GM21515 (cell line): Measurements from ENCODE around the gene SMIM15.
A peak's percentile ranks its signal among the peaks of the same experiment; 100 is the strongest.

Experiments used
- ATAC-seq: cut with Tn5 transposase; IDR thresholded peaks from one replicate; pipeline ENCODE4 v1.9.1; 2021; ENCODE audit not compliant: unreplicated experiment

Gene SMIM15

DNA sequence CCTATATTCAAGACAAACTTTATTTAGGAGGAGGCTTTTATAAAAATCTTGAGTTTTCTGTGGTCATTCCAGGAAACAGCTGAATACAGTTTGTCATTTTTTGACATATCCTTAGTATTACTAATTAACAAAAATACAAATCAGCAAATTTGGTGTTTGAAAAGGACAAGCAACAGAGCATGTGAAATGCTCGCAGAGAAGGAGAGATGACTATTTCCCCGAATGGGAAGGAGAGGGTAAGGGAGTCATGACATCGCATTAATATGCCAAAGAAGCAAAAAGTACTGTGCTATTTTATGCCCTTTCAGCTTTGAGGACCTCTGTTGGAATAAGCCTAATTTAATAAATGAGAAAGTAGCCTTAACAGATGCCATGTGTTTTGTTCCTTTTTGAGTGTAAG, 1.8 kb downstream of the SMIM15 start:
- no peak for ATAC-seq

DNA sequence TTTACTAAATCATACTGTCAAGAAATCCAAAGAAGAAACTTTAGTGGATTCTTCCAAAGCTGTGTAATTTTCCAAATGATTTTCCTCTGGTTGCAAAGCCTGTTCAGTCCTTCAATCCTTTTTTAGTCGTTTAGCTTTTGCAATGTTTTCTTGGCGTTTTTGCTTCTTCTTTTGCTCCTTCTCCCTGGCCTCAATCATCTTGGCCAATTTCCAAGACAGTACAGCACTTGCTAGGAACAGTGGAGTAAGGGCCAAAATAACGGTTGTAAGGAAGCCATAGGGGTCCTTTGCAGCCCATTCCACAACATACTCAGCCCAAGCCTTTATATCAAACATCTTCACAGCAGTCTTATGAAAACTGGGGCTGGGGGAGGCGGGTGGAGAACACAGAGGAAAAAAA, 2.4 kb downstream of the SMIM15 start:
- ATAC-seq, result no peak

DNA sequence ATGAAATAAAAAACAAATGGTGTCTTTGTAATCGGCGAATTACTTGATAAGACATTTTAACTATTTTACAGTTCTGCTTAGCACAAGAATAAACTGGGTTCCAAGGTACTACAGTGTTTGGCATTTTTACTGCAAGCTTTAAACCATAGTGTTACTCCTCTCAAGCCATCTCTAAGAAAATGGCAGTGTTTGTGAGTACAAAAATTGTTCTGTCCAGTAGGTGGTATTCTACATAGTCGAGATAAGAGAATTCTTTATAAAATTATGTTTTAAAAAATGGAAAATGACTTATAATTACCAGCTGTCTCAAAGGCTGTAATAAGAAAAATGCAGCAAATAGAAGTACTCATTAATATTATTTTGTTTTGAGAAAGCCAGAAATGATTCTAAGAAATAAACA, 3.2 kb downstream of the SMIM15 start:
- no peak for ATAC-seq

GRCh38 chr5:61151893-61152292, 10.4 kb downstream of the SMIM15 start:
- no peak for ATAC-seq

DNA sequence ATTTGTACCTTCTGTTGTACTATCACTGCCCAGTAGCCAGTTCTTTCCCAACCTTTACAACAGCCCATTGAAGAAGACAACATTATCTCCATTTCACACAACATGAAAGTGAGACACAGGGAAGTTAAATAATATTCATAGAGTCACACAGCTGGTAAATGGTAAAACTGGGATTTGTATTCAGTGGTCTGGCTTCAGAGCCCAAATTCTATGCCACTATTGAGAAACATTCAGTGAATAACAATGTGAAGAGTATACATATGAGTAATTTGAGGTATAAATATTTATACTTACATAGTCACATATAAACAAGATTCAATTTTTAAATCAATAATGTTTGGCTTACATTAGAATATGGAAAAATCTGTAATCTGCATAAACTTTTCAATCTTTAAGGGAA, 13.8 kb downstream of the SMIM15 start:
- ATAC-seq, result no peak

DNA sequence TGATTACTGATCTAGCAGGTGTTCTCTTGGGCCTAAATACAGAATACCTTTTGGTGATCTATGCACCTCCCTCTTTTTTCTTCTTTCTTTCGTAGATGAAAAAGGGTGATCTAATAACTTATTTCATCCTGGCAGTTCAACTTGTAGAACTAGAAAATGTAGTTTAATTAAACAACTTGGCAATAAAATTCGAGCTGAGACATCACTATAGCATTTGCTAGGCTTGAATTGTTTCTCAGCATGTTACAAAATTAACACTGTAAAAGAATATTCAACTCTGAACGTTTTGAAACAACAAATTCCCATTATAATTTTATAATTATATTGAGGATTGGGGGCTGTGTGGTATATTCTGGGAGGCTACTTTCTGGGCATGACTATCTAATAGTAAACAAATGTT, 19.5 kb downstream of the SMIM15 start:
- no peak for ATAC-seq

GRCh38 chr5:61142391-61142790, 19.9 kb downstream of the SMIM15 start:
- no peak for ATAC-seq

DNA sequence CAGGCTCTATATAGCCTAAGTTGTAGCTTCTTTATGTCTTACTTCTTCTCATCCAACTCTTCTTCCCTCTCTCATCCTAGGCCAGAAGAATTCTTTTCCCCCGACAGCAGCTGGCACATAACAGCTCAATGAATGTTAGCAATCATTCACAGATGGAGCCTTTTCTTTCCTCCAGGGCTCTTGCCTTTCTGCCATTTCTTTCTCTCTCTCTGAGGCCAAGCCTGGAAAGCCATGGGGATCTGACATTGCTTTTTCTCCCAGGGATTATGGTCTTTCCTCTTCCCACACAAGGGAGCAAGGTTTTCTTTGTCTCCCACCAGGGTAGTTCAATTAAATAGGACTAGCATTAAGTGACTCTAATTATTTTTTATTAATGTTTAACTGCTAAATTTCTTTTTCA, 20.5 kb downstream of the SMIM15 start:
- no peak for ATAC-seq

DNA sequence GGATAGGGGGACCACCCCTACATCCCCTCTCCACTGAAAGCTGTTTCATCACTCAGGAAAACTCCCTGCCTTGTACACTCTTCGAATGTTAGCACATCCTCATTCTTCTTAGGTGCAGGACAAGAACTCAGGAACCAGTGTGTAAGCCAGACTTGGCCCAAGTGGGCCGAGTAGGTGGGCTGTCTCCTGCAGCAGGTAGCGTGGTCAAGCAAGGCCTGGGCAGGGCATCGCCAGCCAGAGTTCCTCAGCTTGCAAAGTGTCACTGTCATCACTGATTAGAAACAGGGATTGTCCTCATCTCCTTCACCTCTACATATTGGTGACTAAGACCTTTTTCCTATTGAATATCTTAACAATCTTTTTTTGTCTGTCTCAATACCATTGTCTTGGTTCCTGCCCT, 22.3 kb downstream of the SMIM15 start:
- ATAC-seq, result no peak

DNA sequence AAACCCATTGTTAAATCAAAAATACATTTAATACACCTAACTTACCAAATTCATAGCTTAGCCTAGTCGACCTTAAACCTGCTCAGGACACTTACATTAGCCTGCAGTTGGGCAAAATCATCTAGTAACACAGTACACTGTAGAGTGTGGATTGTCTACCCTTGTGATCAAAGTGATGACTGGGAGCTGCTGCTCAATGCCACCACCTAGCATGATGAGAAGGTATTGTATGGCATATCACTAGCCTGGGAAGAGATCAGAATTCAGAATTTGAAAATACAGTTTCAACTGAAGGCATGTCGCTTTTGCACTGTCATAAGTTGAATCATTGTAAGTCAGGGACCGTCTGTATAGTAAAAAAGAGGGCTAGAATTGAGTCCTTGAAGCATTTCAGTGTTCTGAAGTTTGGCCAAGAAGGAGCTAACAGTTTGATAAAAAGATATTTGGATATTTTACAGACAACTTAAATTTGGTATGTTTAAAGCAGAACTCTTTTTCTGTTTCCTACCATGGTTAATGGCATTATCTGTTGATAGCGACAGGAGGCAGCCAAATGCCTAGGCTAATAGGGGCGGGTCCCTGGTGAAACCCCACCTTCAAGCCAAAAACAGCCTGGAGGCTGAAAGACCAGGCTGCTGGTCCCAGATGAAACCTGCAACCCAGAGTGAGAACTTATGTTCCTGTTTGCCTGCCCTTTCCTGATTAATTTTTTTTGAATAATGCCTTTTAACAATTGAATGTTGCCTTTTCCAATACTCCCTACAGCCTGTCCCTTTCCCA, 23.0 kb downstream of the SMIM15 start:
- no peak for ATAC-seq

DNA sequence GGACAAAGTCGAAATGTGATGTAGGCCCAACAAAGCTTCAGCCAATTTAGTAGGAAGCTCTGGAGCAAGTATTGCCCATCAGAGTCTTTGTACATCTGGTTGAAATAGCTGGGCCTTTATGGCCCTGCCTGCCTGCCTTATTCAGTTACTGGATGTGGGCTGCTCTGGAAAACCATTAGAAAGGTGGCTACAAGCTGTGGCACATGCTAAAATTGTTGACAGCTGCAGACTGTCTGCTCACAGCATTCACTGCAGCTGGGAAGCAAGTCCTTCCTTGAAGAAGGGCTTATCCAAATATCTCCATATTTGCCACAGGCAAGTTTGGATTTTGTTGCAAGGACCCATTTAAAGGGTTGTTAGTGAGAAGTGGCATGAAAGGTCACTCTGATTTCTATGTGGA, 24.4 kb downstream of the SMIM15 start:
- no peak for ATAC-seq

DNA sequence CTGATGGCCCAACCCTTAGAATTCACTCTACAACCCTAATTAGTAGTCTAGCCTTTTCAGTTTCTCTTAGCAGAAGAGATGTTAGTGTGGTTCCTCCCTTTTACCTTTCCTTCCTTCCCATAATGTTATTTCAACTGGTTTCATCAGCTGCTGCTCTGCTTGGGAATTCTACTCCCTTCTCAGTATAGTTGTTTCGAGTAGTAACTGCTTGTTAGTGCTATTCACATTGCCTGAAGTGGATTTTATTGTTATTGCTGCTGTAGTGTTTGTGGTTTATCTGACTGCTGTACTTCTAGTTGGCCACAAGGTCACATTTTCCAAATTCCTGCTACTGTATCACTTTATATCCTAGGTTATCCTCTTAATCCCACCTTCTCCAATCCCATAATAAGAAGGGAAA, 29.7 kb downstream of the SMIM15 start:
- no peak for ATAC-seq

- ATAC-seq, result no peak
These were observed 32.0 kb downstream of the SMIM15 start for GRCh38 chr5:61130289-61130688.

- ATAC-seq, result no peak
These were observed 39.1 kb downstream of the SMIM15 start for GRCh38 chr5:61123145-61123544.

- ATAC-seq, result no peak
These were observed 41.7 kb downstream of the SMIM15 start for GRCh38 chr5:61120534-61120933.

DNA sequence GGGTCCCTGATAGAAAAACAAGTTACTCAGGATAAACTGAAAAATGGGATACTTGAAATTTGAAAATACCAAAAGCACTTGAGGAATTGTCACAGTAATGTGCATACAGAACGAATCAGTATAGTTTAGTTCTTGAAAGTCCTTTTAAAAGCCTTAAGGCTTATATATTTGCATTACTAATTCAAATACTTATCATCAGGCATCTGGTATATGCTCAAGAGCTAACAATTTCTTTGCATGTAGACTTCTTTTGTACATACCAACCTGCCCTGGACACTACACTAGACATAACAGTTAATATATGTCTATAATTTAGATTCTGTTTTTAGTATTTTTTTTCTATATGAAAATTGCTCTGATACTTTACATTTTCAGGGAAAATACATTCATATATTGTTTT, 43.2 kb downstream of the SMIM15 start:
- no peak for ATAC-seq

GRCh38 chr5:61115968-61116367, 46.3 kb downstream of the SMIM15 start:
- peak; percentile 79 for ATAC-seq

- no peak for ATAC-seq
These were observed 47.8 kb downstream of the SMIM15 start for GRCh38 chr5:61114441-61114840.
